HG02763 (cell line): ENCODE measurements around the gene COL13A1.

ENCODE experiments used
- ATAC-seq: cut with Tn5 transposase; IDR thresholded peaks from one replicate; pipeline ENCODE4 v1.9.1; 2021; ENCODE audit warnings: mild to moderate bottlenecking, moderate library complexity; ENCODE audit not compliant: unreplicated experiment

Gene COL13A1

GRCh38 chr10:69801434-69802315, at the start of gene COL13A1:
TSS of gene COL13A1 (plus strand) at chr10:69801906. CDS start at chr10:69802424, 518 bp downstream.
- no peak for ATAC-seq

GRCh38 chr10:69752479-69752878, 49.2 kb upstream of the COL13A1 start:
- ATAC-seq = no peak

GRCh38 chr10:69756279-69756678, 45.4 kb upstream of the COL13A1 start:
- no peak for ATAC-seq

GRCh38 chr10:69757206-69757552, 44.5 kb upstream of the COL13A1 start:
- ATAC-seq = no peak

- ATAC-seq = no peak
Measured at GRCh38 chr10:69757553-69758309, 44.0 kb upstream of the COL13A1 start.

GRCh38 chr10:69758310-69758728, 43.4 kb upstream of the COL13A1 start:
- ATAC-seq = no peak

GRCh38 chr10:69759641-69760040, 42.1 kb upstream of the COL13A1 start:
- ATAC-seq = no peak

GRCh38 chr10:69760072-69760471, 41.6 kb upstream of the COL13A1 start:
- ATAC-seq = no peak

- no peak for ATAC-seq
Measured at GRCh38 chr10:69761320-69761719, 40.4 kb upstream of the COL13A1 start.

- no peak for ATAC-seq
Measured at GRCh38 chr10:69766161-69766910, 35.4 kb upstream of the COL13A1 start.

GRCh38 chr10:69767793-69768192, 33.9 kb upstream of the COL13A1 start:
- no peak for ATAC-seq

GRCh38 chr10:69768386-69768785, 33.3 kb upstream of the COL13A1 start:
- ATAC-seq = no peak

- no peak for ATAC-seq
Measured at GRCh38 chr10:69769395-69769992, 32.2 kb upstream of the COL13A1 start.

GRCh38 chr10:69772933-69773704, 28.6 kb upstream of the COL13A1 start:
- ATAC-seq = no peak

- ATAC-seq = no peak
Measured at GRCh38 chr10:69774596-69774995, 27.1 kb upstream of the COL13A1 start.

- ATAC-seq = no peak
Measured at GRCh38 chr10:69780077-69780476, 21.6 kb upstream of the COL13A1 start.

GRCh38 chr10:69781576-69781975, 20.1 kb upstream of the COL13A1 start:
- ATAC-seq = no peak

- no peak for ATAC-seq
Measured at GRCh38 chr10:69783515-69783914, 18.2 kb upstream of the COL13A1 start.

GRCh38 chr10:69786791-69787190, 14.9 kb upstream of the COL13A1 start:
- ATAC-seq = no peak

GRCh38 chr10:69787681-69788080, 14.0 kb upstream of the COL13A1 start:
- no peak for ATAC-seq
